HepG2 (cell line): ENCODE data around the gene RASSF4. TPM values are rescaled to one million over a fixed set of nuclear protein-coding genes. Genes with fewer than 3 reads are reported as not detected.

Experiments
- AGO2 ChIP-seq: fragments of 200-400 bp; formaldehyde crosslinking; optimal IDR thresholded peaks from 2 replicates; pipeline ENCODE3; 2017; ENCODE audit warnings: mild to moderate bottlenecking, low read depth, low read length, moderate library complexity
- ARNTL ChIP-seq: sonication (generic); formaldehyde crosslinking; IDR thresholded peaks from 2 replicates; pipeline ENCODE4 v1.4.0; 2020; ENCODE audit warnings: mild to moderate bottlenecking, missing genetic modification reagents
- CBX2 ChIP-seq, 2 experiments: fragments of 200-600 bp in 1 of 2; sonication (generic); formaldehyde crosslinking in 1 of 2; IDR thresholded peaks; 2 replicates each; pipeline versions ENCODE4 v1.7.0 to v1.8.1; 2018 to 2022; ENCODE audit warnings: low read depth in 2 of 2, low read length in 1 of 2, mild to moderate bottlenecking in 1 of 2, missing genetic modification reagents in 1 of 2
- MATR3 ChIP-seq: sonication (generic); formaldehyde crosslinking; IDR thresholded peaks from 2 replicates; pipeline ENCODE4 v1.4.0; 2020; ENCODE audit warnings: missing genetic modification reagents
- MLLT10 ChIP-seq: sonication (generic); formaldehyde crosslinking; IDR thresholded peaks from 2 replicates; pipeline ENCODE4 v1.4.0; 2020; ENCODE audit warnings: missing genetic modification reagents
- MYC ChIP-seq: sonication (generic); formaldehyde crosslinking; IDR thresholded peaks from 2 replicates; pipeline ENCODE4 v1.9.0; 2021; ENCODE audit warnings: missing genetic modification reagents, borderline replicate concordance
- PPARG ChIP-seq: conservative IDR thresholded peaks from 2 replicates; pipeline ENCODE4 v1.6.1; 2016; ENCODE audit warnings: missing biosample characterization, missing genetic modification reagents
- RAD51 ChIP-seq: fragments of 450-650 bp; IDR thresholded peaks from 2 replicates; pipeline ENCODE4 v1.6.1; 2016; ENCODE audit warnings: borderline replicate concordance
- SIN3B ChIP-seq: fragments of 150-350 bp; IDR thresholded peaks from 2 replicates; pipeline ENCODE4 v1.6.1; 2014; ENCODE audit warnings: low read length
- SOX6 ChIP-seq, 2 experiments: fragments of 450-650 bp in 1 of 2; sonication (generic) in 1 of 2; formaldehyde crosslinking in 1 of 2; IDR thresholded peaks; 2 replicates each; pipeline versions ENCODE4 v1.4.0 to v1.6.1; 2017 to 2020; ENCODE audit warnings: antibody characterized with exemption in 1 of 2, mild to moderate bottlenecking in 1 of 2, missing genetic modification reagents in 1 of 2
- THAP11 ChIP-seq: IDR thresholded peaks from 2 replicates; pipeline ENCODE4 v1.6.1; 2016; ENCODE audit warnings: missing biosample characterization, missing genetic modification reagents
- ZFAT ChIP-seq: sonication (generic); formaldehyde crosslinking; conservative IDR thresholded peaks from 2 replicates; pipeline ENCODE4 v1.8.1; 2023; ENCODE audit warnings: missing genetic modification reagents, inconsistent platforms
- ZNF138 ChIP-seq: sonication (generic); formaldehyde crosslinking; IDR thresholded peaks from 2 replicates; pipeline ENCODE4 v1.5.0; 2020; ENCODE audit warnings: mild to moderate bottlenecking, low read depth, missing genetic modification reagents
- ZNF235 ChIP-seq: sonication (generic); formaldehyde crosslinking; IDR thresholded peaks from 2 replicates; pipeline ENCODE4 v1.8.1; 2023; ENCODE audit warnings: mild to moderate bottlenecking, missing genetic modification reagents, borderline replicate concordance
- ZNF296 ChIP-seq: sonication (generic); formaldehyde crosslinking; conservative IDR thresholded peaks from 2 replicates; pipeline ENCODE4 v1.5.0; 2020; ENCODE audit warnings: mild to moderate bottlenecking, missing genetic modification reagents
- ZNF343 ChIP-seq: sonication (generic); formaldehyde crosslinking; IDR thresholded peaks from 2 replicates; pipeline ENCODE4 v1.4.0; 2020; ENCODE audit warnings: mild to moderate bottlenecking, missing genetic modification reagents
- ZNF598 ChIP-seq: sonication (generic); formaldehyde crosslinking; IDR thresholded peaks from 2 replicates; pipeline ENCODE4 v1.5.1; 2020; ENCODE audit warnings: mild to moderate bottlenecking, missing genetic modification reagents, borderline replicate concordance
- polyA plus RNA-seq, 8 experiments: library from polyadenylated mRNA; depleted of rRNA in 3 of 8; stranded (reverse) in 7 of 8; unstranded in 1 of 8; fragments of >200 nt; fragmentation: Illumina TruSeq in 4 of 8; extraction: Trizol in 4 of 8; gene quantifications; 2 replicates each; pipeline versions ENCODE4 v1.2.1 to v1.2.3, GENCODE V29; 2011 to 2016; ENCODE audit warnings: low read depth in 4 of 8, missing spikeins in 1 of 8, mixed read lengths in 1 of 8; ENCODE audit not compliant: insufficient read depth in 1 of 8
- total RNA-seq, 5 experiments: library from RNA; depleted of rRNA; stranded (reverse); fragments of >200 nt; fragmentation: Illumina TruSeq; extraction: Trizol; gene quantifications; 2 replicates each; pipeline ENCODE4 v1.2.3, GENCODE V29; 2016; ENCODE audit warnings: low read depth in 1 of 5
- TF ChIP-seq, protein P1 (sequence below), 2 experiments: sonication (generic) in 1 of 2; formaldehyde crosslinking in 1 of 2; IDR thresholded peaks; 2 replicates each; pipeline versions ENCODE4 v1.4.0 to v1.6.1; 2016 to 2020; ENCODE audit warnings: borderline replicate concordance in 1 of 2, low read depth in 1 of 2, mild to moderate bottlenecking in 1 of 2, missing genetic modification reagents in 1 of 2
- TF ChIP-seq, protein P2 (sequence below): sonication (generic); formaldehyde crosslinking; IDR thresholded peaks from 2 replicates; pipeline ENCODE4 v1.8.0; 2022; ENCODE audit warnings: mild to moderate bottlenecking, missing genetic modification reagents
- TF ChIP-seq, protein P3 (sequence below): sonication (generic); formaldehyde crosslinking; IDR thresholded peaks from 2 replicates; pipeline ENCODE4 v1.5.1; 2020; ENCODE audit warnings: mild to moderate bottlenecking, missing genetic modification reagents, moderate library complexity

RASSF4 gene
- total and polyA plus RNA-seq, 2 of the 13 experiments (the other 11 are each of a cell fraction or from before 2014, with no cell fraction given) = 34.0 to 51.7 TPM

DNA sequence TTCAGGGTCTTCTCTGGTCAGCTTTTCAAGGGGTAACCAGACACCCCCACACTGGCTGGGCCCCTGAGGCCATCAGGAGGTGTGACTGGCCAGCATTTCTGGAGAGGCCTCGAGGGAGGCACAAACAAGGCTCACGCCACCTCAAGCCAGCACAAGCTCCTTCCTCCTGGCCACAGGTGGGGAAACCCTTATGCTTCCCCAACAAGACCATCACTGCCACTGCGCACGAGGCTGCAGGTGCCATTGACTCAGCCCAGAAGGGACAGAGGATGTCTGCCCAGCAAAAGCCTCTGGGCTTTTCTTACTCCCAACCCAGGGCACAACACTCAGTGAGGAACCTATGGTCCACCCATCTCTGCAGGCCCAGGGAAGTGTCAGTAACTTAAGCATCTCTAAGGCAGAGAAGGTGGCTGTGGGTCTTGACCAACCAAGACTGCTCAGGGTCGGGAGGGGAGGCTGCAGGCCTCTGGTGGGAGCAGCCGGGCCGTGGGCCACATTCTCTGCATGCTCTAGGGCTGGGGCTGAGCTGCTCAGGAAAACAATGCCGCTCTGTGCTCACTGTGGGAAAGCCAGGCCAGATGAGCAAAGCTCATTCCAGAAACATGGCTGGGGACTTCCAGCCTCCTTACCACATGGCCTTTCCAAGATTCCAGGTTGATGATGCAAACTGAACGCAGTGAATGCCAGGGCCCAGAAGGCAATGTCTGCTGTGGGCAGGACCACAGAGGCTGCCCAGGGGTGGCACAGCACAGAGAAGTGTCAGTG, 24.2 kb upstream of the RASSF4 start (continued):
- TF ChIP-seq ZNF343 (CRISPR knock-in tag) (0 out of 2 replicates have a peak, but pooled peaks have one; percentile 39), SIN3B (no peak), MATR3 (no peak), ZNF296 (no peak), ARNTL (peak; percentile 57; the same call in 1 of the 2 replicates), AGO2 (no peak), ZNF598 (CRISPR knock-in tag) (0 out of 2 replicates have a peak, but pooled peaks have one; percentile 36), SOX6 (IDR thresholded peaks at IDR 0.05) (no peak), SOX6 (CRISPR knock-in tag; IDR thresholded peaks at IDR 0.05) (peak; percentile 85), PPARG (peak; percentile 34; the same call in 1 of the 2 replicates), ZNF235 (CRISPR knock-in tag) (no peak), CBX2 (IDR thresholded peaks at IDR 0.05; ENCODE audit: low read depth, low read length) (no peak), CBX2 (CRISPR knock-in tag; IDR thresholded peaks at IDR 0.05; ENCODE audit: low read depth) (no peak), MLLT10 (CRISPR knock-in tag) (no peak), ZFAT (CRISPR knock-in tag) (no peak), MYC (CRISPR knock-in tag) (peak; percentile 89), RAD51 (no peak), THAP11 (peak; percentile 68), ZNF138 (0 out of 2 replicates have a peak, but pooled peaks have one; percentile 70)
- TF ChIP-seq, protein P1, sequence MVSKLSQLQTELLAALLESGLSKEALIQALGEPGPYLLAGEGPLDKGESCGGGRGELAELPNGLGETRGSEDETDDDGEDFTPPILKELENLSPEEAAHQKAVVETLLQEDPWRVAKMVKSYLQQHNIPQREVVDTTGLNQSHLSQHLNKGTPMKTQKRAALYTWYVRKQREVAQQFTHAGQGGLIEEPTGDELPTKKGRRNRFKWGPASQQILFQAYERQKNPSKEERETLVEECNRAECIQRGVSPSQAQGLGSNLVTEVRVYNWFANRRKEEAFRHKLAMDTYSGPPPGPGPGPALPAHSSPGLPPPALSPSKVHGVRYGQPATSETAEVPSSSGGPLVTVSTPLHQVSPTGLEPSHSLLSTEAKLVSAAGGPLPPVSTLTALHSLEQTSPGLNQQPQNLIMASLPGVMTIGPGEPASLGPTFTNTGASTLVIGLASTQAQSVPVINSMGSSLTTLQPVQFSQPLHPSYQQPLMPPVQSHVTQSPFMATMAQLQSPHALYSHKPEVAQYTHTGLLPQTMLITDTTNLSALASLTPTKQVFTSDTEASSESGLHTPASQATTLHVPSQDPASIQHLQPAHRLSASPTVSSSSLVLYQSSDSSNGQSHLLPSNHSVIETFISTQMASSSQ (IDR thresholded peaks at IDR 0.05; ENCODE audit: low read depth) = peak; percentile 61; the same call in 1 of the 2 replicates
- TF ChIP-seq, protein P1 (CRISPR knock-in tag; IDR thresholded peaks at IDR 0.05; ENCODE audit: borderline replicate concordance) = peak; percentile 86; the same call in 1 of the 2 replicates
- TF ChIP-seq, protein P2, sequence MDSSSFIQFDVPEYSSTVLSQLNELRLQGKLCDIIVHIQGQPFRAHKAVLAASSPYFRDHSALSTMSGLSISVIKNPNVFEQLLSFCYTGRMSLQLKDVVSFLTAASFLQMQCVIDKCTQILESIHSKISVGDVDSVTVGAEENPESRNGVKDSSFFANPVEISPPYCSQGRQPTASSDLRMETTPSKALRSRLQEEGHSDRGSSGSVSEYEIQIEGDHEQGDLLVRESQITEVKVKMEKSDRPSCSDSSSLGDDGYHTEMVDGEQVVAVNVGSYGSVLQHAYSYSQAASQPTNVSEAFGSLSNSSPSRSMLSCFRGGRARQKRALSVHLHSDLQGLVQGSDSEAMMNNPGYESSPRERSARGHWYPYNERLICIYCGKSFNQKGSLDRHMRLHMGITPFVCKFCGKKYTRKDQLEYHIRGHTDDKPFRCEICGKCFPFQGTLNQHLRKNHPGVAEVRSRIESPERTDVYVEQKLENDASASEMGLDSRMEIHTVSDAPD = peak; percentile 81
- TF ChIP-seq, protein P3, sequence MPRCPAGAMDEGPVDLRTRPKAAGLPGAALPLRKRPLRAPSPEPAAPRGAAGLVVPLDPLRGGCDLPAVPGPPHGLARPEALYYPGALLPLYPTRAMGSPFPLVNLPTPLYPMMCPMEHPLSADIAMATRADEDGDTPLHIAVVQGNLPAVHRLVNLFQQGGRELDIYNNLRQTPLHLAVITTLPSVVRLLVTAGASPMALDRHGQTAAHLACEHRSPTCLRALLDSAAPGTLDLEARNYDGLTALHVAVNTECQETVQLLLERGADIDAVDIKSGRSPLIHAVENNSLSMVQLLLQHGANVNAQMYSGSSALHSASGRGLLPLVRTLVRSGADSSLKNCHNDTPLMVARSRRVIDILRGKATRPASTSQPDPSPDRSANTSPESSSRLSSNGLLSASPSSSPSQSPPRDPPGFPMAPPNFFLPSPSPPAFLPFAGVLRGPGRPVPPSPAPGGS (CRISPR knock-in tag) = peak; percentile 72; the same call in 1 of the 2 replicates
